SK-N-MC (cell line): ENCODE data around the gene RBMS3.

ENCODE experiments used
- DNase-seq: peaks from one replicate; pipeline ENCODE4 v3.0.0-alpha.2; 2011; ENCODE audit warnings: low read depth, low spot score
- H3K27ac ChIP-seq: fragments of 200-600 bp; sonication (generic); 2 replicates; pipeline ENCODE4 v1.5.1; 2016; ENCODE audit warnings: mixed run types
- H3K36me3 ChIP-seq: fragments of 200-600 bp; sonication (generic); 2 replicates; pipeline ENCODE4 v1.6.1; 2017; ENCODE audit warnings: antibody characterized with exemption, low read length, mixed read lengths; ENCODE audit not compliant: insufficient read depth
- H3K4me3 ChIP-seq: fragments of 200-600 bp; sonication (generic); 2 replicates; pipeline ENCODE4 v1.5.1; 2016
- H3K9ac ChIP-seq: fragments of 200-600 bp; sonication (generic); 2 replicates; pipeline ENCODE4 v1.8.0; 2017; ENCODE audit warnings: mixed run types, mixed read lengths; ENCODE audit not compliant: insufficient read length
- H3K9me3 ChIP-seq: fragments of 200-600 bp; sonication (generic); 2 replicates; pipeline ENCODE4 v1.6.1; 2017; ENCODE audit warnings: low read depth, mild to moderate bottlenecking, antibody characterized with exemption, low read length, moderate library complexity, mixed read lengths
- EZH2 ChIP-seq: fragments of 200-600 bp; sonication (generic); IDR thresholded peaks from one replicate; pipeline ENCODE4 v1.6.1; 2017; ENCODE audit warnings: antibody characterized with exemption
- FOXP2 ChIP-seq: optimal IDR thresholded peaks from 2 replicates; pipeline ENCODE3; 2011; ENCODE audit warnings: mild to moderate bottlenecking, moderate library complexity; ENCODE audit not compliant: insufficient read depth; ENCODE audit errors: extremely low read length, control extremely low read depth
- POLR2AphosphoS5 ChIP-seq: IDR thresholded peaks from 2 replicates; pipeline ENCODE4 v1.6.1; 2012; ENCODE audit warnings: mild to moderate bottlenecking, low read depth, low read length, borderline replicate concordance

RBMS3 gene

GRCh38 chr3:29695201-29695600 is 414.3 kb downstream of the RBMS3 start:
- H3K9me3 ChIP-seq: no peaks in the 10 kb centered on the region
- peak overlapping the region; percentile 92 for H3K27ac ChIP-seq
- H3K4me3 ChIP-seq: peak overlapping the region; percentile 20
- H3K36me3 ChIP-seq: no peaks in the 10 kb centered on the region
- DNase-seq: no peak
- no peak overlapping the region for H3K9ac ChIP-seq
- TF ChIP-seq POLR2AphosphoS5: no peak
- TF ChIP-seq FOXP2: no peak
- TF ChIP-seq EZH2: no peak

DNA sequence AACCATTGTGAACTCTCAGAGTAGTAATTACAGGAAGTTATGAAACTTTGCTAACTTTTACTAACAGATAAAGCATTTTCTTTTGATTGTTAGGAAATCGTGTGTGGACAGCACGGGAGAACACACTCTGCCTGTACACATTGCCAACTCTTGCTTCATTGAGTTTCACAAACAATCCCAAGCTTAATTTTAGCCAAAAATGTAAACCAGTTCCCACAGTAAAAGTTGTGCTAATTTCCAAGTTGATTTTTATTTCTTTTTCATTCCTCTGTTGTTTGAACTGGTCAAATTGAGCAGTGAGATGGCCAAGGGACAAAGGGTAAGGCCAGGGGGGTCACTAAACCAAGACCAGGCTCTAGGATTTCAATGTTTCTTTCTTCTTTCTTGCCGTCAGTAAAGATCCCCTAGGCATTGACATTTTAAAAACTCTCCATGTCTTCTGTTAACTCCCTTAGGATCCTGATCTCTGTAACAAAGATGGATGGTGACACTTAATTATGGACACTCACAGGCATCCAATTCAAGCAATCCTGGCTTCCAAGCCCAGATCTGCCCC is 414.9 kb downstream of the RBMS3 start:
- Histone ChIP-seq H3K9ac (no peak overlapping the region), H3K9me3 (no peaks in the 10 kb centered on the region), H3K4me3 (peak overlapping the region; percentile 20), H3K36me3 (no peaks in the 10 kb centered on the region), H3K27ac (peak overlapping the region; percentile 92)
- DNase-seq: no peak
- TF ChIP-seq POLR2AphosphoS5: no peak
- no peak for TF ChIP-seq FOXP2
- no peak for TF ChIP-seq EZH2

DNA sequence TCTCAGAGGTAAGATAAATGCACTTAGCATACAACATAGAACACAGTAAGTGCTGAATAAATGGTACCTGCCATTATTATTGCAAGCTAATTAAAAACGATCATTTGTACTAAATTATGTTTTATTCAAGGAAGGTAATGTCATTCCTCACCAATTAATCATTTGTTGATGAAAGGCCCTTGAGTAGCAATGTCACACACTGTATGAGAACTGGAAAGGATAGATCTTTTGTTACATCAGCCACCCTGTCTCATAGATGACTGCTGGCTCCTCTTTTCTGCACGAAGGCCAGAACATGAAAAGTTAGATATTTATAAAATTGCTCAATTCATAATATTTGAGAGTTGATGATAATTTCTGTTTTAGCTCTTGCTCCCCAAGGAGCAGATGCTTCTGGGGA is 415.4 kb downstream of the RBMS3 start:
- H3K36me3 ChIP-seq: no peaks in the 10 kb centered on the region
- H3K4me3 ChIP-seq: no peak overlapping the region
- TF ChIP-seq EZH2: no peak
- DNase-seq: no peak
- no peak overlapping the region for H3K9ac ChIP-seq
- peak overlapping the region; percentile 92; the same call in 1 of the 2 replicates for H3K27ac ChIP-seq
- no peaks in the 10 kb centered on the region for H3K9me3 ChIP-seq

GRCh38 chr3:29697989-29698388 is 417.1 kb downstream of the RBMS3 start:
- no peak overlapping the region for H3K4me3 ChIP-seq
- H3K9ac ChIP-seq: no peak overlapping the region
- H3K36me3 ChIP-seq: no peaks in the 10 kb centered on the region
- TF ChIP-seq FOXP2 (no peak), EZH2 (no peak), POLR2AphosphoS5 (no peak)
- DNase-seq: no peak
- no peaks in the 10 kb centered on the region for H3K9me3 ChIP-seq
- H3K27ac ChIP-seq: peak overlapping the region; percentile 50

DNA sequence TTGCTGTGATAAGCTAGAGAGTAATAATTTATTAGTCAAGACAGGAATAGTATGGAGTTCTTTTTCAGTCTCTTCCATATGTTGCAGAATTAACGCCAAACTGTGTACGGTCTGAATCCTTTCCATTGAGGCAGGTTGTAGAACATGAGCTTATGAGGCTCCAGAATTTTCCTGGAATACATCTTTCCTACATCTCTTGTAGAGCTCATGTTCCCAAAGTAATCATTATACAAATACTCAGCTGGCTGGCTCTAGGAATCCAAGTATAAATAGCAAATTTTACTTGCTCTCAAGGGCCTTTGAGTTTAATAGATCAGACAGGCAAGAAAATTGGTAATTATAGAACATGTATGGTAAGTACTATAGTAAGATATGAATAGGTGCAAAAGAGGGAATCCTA is 419.4 kb downstream of the RBMS3 start:
- H3K4me3 ChIP-seq: no peak overlapping the region
- no peak for TF ChIP-seq EZH2
- no peak for TF ChIP-seq POLR2AphosphoS5
- no peak for TF ChIP-seq FOXP2
- H3K9ac ChIP-seq: no peak overlapping the region
- H3K9me3 ChIP-seq: no peaks in the 10 kb centered on the region
- no peak for DNase-seq
- H3K27ac ChIP-seq: no peak overlapping the region
- H3K36me3 ChIP-seq: no peaks in the 10 kb centered on the region

GRCh38 chr3:29701326-29701983 is 420.6 kb downstream of the RBMS3 start:
- TF ChIP-seq FOXP2 (no peak), EZH2 (no peak), POLR2AphosphoS5 (no peak)
- no peaks in the 10 kb centered on the region for H3K9me3 ChIP-seq
- no peak overlapping the region for H3K27ac ChIP-seq
- no peak overlapping the region for H3K9ac ChIP-seq
- no peak overlapping the region for H3K4me3 ChIP-seq
- no peak for DNase-seq
- no peaks in the 10 kb centered on the region for H3K36me3 ChIP-seq

GRCh38 chr3:29705906-29706844 is 425.3 kb downstream of the RBMS3 start:
- DNase-seq: no peak
- TF ChIP-seq POLR2AphosphoS5: no peak
- no peak for TF ChIP-seq EZH2
- TF ChIP-seq FOXP2: no peak

GRCh38 chr3:29708884-29709283 is 428.0 kb downstream of the RBMS3 start:
- Histone ChIP-seq H3K27ac (no peak overlapping the region), H3K9ac (no peak overlapping the region), H3K9me3 (no peaks in the 10 kb centered on the region), H3K36me3 (no peaks in the 10 kb centered on the region), H3K4me3 (no peak overlapping the region)
- TF ChIP-seq POLR2AphosphoS5 (no peak), FOXP2 (no peak), EZH2 (no peak)
- no peak for DNase-seq

More at GRCh38 chr3:29705906-29706844, 425.3 kb downstream of the RBMS3 start:
- H3K27ac ChIP-seq: no peak overlapping the region
- no peaks in the 10 kb centered on the region for H3K9me3 ChIP-seq
- no peaks in the 10 kb centered on the region for H3K36me3 ChIP-seq
- H3K4me3 ChIP-seq: no peak overlapping the region
- no peak overlapping the region for H3K9ac ChIP-seq

- Histone ChIP-seq H3K4me3 (no peak overlapping the region), H3K36me3 (no peaks in the 10 kb centered on the region), H3K27ac (no peak overlapping the region), H3K9me3 (no peaks in the 10 kb centered on the region), H3K9ac (no peak overlapping the region)
- DNase-seq: no peak
- TF ChIP-seq POLR2AphosphoS5 (no peak), EZH2 (no peak), FOXP2 (no peak)
These were observed 430.4 kb downstream of the RBMS3 start for GRCh38 chr3:29711255-29711771.
